RWPE2 (cell line): ENCODE data around the gene PEA15.

Experiments
- ATAC-seq: fragments of 200-7000 bp; cut with Tn5 transposase; 3 replicates; pipeline ENCODE4 v1.9.1; 2021; ENCODE audit warnings: low read depth
- DNase-seq: peaks from one replicate; pipeline ENCODE4 v3.0.0-alpha.2; 2020; ENCODE audit warnings: low spot score
- H3K27ac ChIP-seq: fragments of 450-650 bp; 2 replicates; pipeline ENCODE4 v1.5.1; 2017; ENCODE audit warnings: mild to moderate bottlenecking; ENCODE audit not compliant: poor library complexity, severe bottlenecking
- H3K27me3 ChIP-seq: fragments of 250-450 bp; sonication (Bioruptor Pico); 2 replicates; pipeline ENCODE4 v1.5.1; 2021; ENCODE audit warnings: mild to moderate bottlenecking, moderate library complexity; ENCODE audit not compliant: insufficient read depth, poor library complexity, severe bottlenecking
- H3K36me3 ChIP-seq: fragments of 250-450 bp; sonication (Bioruptor Pico); 2 replicates; pipeline ENCODE4 v1.5.1; 2020; ENCODE audit warnings: low read depth, mild to moderate bottlenecking, moderate library complexity
- H3K4me1 ChIP-seq: fragments of 250-450 bp; sonication (Bioruptor Pico); 2 replicates; pipeline ENCODE4 v1.5.1; 2021; ENCODE audit warnings: mild to moderate bottlenecking, moderate library complexity; ENCODE audit not compliant: insufficient read depth, poor library complexity, severe bottlenecking
- H3K4me3 ChIP-seq: fragments of 250-450 bp; sonication (Bioruptor Pico); 2 replicates; pipeline ENCODE4 v1.5.1; 2021; ENCODE audit warnings: mild to moderate bottlenecking, moderate library complexity; ENCODE audit not compliant: severe bottlenecking
- H3K9me3 ChIP-seq: fragments of 250-450 bp; sonication (Bioruptor Pico); 2 replicates; pipeline ENCODE4 v1.5.1; 2021; ENCODE audit warnings: mild to moderate bottlenecking, moderate library complexity; ENCODE audit not compliant: severe bottlenecking
- CTCF ChIP-seq: fragments of 450-650 bp; IDR thresholded peaks from one replicate; pipeline ENCODE4 v1.5.1; 2017; ENCODE audit warnings: mild to moderate bottlenecking, moderate library complexity; ENCODE audit not compliant: poor library complexity, severe bottlenecking

PEA15 gene

DNA sequence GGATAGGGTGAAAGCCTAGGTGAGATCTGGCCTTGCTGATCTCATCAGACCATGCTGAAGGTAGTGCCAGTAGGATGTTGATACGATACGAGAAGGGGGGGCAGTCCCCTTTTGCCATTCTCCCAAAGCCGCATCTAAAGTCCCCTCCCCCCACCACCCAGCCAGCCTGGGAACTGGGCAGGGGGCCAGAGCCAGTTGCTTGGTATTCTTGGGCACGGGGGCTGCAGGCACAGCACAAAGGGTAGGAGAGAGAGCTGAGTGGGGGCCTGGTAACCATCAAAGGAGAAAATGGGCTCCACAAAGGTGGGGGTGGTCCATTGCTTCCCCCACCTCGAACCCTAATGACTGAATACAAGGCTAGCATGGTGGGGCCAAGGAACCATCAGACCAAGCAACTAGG lies 5.4 kb downstream of the PEA15 start:
- no peak overlapping the region for H3K27ac ChIP-seq
- H3K27me3 ChIP-seq: no peaks in the 10 kb centered on the region
- H3K9me3 ChIP-seq: no peaks in the 10 kb centered on the region
- no peak overlapping the region for H3K4me3 ChIP-seq
- H3K4me1 ChIP-seq: peaks cover 5% of the 10 kb centered on the region
- DNase-seq (no peak), ATAC-seq (no peak)
- TF ChIP-seq CTCF: no peak
- peaks cover 80% of the 10 kb centered on the region for H3K36me3 ChIP-seq

DNA sequence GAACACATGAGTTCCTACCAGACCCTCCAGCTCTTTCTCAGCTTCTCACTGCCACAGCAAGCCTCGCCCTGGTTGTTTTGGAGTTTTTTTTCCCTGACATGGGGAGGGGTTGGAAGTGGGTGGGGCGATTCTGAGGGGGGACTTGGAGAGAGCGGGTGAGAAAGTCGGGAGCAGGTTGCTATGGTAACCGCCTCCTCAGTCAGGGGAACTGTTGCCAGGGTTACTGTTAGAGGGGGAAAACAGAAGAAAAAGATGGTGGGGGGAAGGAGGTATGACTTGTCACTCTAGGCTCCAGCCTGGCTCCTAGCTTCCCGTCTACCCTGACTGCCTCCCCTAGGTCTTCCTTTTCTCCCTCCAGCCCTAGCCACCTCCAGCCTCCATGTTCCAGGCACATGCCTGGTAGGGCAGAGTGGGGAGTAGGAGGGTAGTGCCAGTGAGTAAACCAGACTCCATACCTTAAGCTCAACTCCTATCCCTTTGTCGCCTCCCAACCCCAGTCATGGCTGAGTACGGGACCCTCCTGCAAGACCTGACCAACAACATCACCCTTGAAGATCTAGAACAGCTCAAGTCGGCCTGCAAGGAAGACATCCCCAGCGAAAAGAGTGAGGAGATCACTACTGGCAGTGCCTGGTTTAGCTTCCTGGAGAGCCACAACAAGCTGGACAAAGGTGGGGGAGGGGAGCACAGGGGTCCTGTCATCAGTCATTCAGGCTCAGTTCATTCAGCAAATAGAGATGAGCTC lies 6.0 kb downstream of the PEA15 start:
- DNase-seq: no peak
- no peak overlapping the region for H3K4me3 ChIP-seq
- no peak overlapping the region for H3K27ac ChIP-seq
- no peaks in the 10 kb centered on the region for H3K9me3 ChIP-seq
- no peak for ATAC-seq
- peaks cover 4% of the 10 kb centered on the region for H3K4me1 ChIP-seq
- peaks cover 86% of the 10 kb centered on the region for H3K36me3 ChIP-seq
- no peak for TF ChIP-seq CTCF
- H3K27me3 ChIP-seq: no peaks in the 10 kb centered on the region

DNA sequence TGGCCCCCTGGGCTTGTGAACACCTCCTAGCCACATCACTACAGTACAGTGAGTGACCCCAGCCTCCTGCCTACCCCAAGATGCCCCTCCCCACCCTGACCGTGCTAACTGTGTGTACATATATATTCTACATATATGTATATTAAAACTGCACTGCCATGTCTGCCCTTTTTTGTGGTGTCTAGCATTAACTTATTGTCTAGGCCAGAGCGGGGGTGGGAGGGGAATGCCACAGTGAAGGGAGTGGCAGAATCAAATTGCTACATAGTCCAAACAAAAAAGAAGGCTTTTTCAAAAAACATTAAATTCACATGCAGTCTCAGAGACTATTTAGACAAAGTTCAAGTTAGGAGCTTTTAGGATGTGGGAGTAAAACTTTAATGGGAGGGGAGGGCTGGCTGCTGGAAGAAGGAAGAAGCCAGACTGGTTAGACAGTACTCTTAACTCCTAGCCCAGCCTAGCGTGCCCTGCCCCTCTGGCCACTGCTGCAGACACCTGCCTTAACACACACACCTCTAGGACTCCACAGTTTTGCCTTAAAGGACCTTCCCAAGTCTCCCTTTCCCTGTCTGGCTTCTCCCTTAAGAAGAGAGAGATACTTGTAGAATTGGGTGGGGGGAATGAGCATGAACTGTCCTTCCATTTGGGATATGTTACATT lies 9.4 kb downstream of the PEA15 start:
- Histone ChIP-seq H3K36me3 (peaks cover 83% of the 10 kb centered on the region), H3K27ac (no peak overlapping the region), H3K9me3 (no peaks in the 10 kb centered on the region), H3K4me3 (no peak overlapping the region), H3K4me1 (no peaks in the 10 kb centered on the region), H3K27me3 (no peaks in the 10 kb centered on the region)
- ATAC-seq (no peak), DNase-seq (no peak)
- TF ChIP-seq CTCF: no peak

DNA sequence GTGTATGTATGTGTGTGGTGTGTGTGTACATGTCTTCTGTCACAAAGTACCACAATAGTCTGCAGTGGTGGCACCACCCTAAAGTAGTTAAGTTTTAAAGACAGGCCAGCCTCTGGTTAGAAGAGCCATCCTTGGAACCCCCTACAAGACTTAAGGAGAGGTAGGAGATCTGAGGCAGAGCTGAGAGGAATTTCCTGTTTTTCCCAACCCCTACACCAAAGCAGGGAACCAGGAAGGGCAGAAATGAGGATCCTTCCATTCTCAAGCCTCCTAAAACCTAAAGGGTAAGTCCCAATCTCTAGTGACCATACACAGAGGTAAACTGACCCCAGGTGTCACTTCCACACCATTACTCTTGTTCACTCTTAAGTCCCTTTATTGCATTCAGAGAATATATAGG lies 11.1 kb downstream of the PEA15 start:
- no peak overlapping the region for H3K27ac ChIP-seq
- no peaks in the 10 kb centered on the region for H3K27me3 ChIP-seq
- DNase-seq (no peak), ATAC-seq (no peak)
- TF ChIP-seq CTCF: no peak
- no peaks in the 10 kb centered on the region for H3K9me3 ChIP-seq
- peaks cover 78% of the 10 kb centered on the region for H3K36me3 ChIP-seq
- H3K4me1 ChIP-seq: no peaks in the 10 kb centered on the region
- H3K4me3 ChIP-seq: no peak overlapping the region
